Mucosa of stomach (tissue), 1 donor: Measurements from ENCODE around the gene EXOC4.

Experiments used
- H3K27me3 ChIP-seq: one replicate; pipeline ENCODE4 v1.7.0; 2013; ENCODE audit warnings: mild to moderate bottlenecking, low read length; ENCODE audit not compliant: control insufficient read depth, insufficient read depth
- H3K36me3 ChIP-seq: one replicate; pipeline ENCODE4 v1.7.0; 2013; ENCODE audit warnings: low read length; ENCODE audit not compliant: control insufficient read depth, insufficient read depth
- H3K4me1 ChIP-seq: one replicate; pipeline ENCODE4 v1.7.0; 2013; ENCODE audit warnings: mild to moderate bottlenecking, low read length; ENCODE audit not compliant: control insufficient read depth, insufficient read depth
- H3K4me3 ChIP-seq: one replicate; pipeline ENCODE4 v1.7.0; 2013; ENCODE audit warnings: low read length
- H3K9ac ChIP-seq: one replicate; pipeline ENCODE4 v1.7.0; 2013; ENCODE audit warnings: mild to moderate bottlenecking, low read length, moderate library complexity
- H3K9me3 ChIP-seq: one replicate; pipeline ENCODE4 v1.7.0; 2013; ENCODE audit warnings: mild to moderate bottlenecking, low read length, moderate library complexity; ENCODE audit not compliant: control insufficient read depth
- donor health status: Pancreatic carcinoma.

The EXOC4 gene

DNA sequence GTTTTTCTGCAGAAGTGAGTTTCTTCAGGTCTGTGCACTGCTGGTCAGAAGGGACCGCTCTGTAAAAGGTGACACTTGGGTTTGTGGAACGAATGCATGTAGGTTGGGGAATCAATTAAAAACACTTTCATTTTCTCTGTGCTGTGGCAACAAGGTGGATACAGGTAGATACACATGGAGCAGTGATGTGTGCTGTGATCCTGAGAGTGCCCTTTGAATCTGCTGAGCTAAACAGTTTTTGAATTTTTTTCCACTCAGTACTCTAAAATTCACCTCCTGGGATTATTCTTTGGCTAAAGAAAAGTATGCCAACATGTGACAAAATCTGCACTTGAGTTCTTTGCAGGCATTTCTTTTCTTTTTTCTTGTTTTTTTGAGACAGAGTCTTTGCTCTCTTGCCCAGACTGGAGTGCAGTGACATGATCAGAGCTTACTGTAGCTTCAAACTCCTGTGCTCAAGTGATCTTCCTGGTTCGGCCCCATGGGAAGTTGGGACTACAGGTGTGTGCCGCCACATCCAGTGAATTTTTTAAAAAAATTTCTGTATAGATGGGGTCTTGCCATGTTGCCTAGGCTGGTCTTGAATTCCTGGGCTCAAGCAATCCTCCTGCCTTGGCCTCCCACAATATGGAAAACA, 338.9 kb downstream of the EXOC4 start:
- Histone ChIP-seq H3K9ac (no peak overlapping the region), H3K27me3 (no peaks in the 10 kb centered on the region), H3K36me3 (no peaks in the 10 kb centered on the region), H3K4me1 (no peaks in the 10 kb centered on the region), H3K4me3 (no peak overlapping the region), H3K9me3 (no peaks in the 10 kb centered on the region)

DNA sequence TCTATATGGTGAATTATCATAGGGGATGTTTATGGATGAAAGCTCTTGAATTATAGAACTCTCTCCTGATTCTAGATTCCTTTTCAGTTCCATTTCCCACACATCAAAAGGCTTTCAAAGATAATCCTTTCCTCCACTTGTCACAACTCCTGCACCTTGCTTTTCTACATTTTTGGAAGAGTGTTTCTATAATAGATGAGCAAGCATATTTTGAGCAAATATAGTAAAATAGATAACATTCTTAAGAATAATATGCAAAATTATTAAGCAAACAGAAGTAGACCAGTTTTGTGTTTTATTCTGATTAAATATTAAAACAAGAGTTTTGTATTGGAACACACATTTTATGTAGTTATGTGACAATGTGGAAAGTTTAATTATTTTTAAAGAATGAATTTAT, 340.7 kb downstream of the EXOC4 start:
- Histone ChIP-seq H3K36me3 (no peaks in the 10 kb centered on the region), H3K9me3 (no peaks in the 10 kb centered on the region), H3K4me3 (no peak overlapping the region)

DNA sequence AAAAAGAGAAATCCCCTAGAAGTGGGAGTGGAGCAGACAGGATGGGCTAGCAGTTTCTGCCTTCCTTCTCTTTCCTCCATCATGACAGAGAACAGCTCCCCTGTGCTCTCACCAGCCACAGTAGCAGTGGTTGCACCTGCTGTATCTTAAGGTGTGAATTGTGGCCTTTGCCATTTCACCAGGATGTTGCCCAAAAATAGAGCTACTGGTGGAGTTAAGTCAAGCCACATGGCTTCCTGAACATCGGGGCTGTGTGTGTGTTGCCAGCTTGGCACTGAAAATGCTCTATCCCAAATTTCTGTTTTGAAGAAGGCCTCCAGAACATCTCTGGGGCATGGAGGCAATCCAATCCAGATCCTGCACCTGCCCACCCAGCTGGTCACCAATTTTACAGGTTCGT, 348.7 kb downstream of the EXOC4 start:
- Histone ChIP-seq H3K27me3 (no peaks in the 10 kb centered on the region), H3K4me3 (no peak overlapping the region), H3K9ac (no peak overlapping the region), H3K4me1 (no peaks in the 10 kb centered on the region), H3K9me3 (no peaks in the 10 kb centered on the region), H3K36me3 (no peaks in the 10 kb centered on the region)

More for the DNA sequence above, 340.7 kb downstream of the EXOC4 start:
- Histone ChIP-seq H3K4me1 (no peaks in the 10 kb centered on the region), H3K27me3 (no peaks in the 10 kb centered on the region), H3K9ac (no peak overlapping the region)

DNA sequence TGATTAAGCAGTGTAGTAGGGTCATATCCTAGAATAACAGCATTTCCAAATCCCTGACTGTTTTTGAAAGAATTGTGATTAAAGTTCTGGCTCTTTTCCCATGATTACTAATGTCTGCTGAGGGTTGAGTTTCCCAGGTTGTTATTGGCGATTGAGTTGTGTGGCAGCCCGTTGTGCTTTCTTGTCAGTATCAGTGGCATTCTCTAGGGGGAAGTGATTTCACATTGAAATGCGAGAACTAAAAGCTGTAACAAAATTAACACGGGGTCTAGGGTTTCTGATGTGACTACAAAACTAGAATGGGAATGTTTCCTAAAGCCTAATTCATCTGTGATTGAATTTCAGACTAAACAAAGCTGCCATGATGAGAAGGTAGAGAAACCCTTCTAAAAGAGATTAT, 349.4 kb downstream of the EXOC4 start:
- no peaks in the 10 kb centered on the region for H3K27me3 ChIP-seq

DNA sequence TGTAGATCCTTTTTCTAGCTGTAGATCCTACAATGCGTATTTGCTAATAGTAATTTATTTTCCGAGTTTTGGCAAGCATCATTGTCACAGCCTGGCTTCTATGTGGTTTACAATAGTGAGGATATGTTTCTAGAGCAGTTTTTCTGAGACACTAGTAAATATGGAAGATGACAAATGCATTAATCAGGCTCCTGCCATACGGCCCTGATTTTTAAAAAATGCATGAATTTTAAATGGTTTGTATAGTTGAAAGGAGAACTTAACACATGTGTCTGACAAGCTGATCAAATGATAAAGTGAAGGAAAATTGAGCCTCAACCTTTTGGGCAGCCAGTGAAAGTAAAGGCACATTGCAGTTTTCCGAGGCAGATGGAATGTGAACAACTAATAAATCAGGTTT, 354.1 kb downstream of the EXOC4 start:
- Histone ChIP-seq H3K9ac (no peak overlapping the region), H3K4me1 (no peaks in the 10 kb centered on the region), H3K36me3 (no peaks in the 10 kb centered on the region), H3K9me3 (no peaks in the 10 kb centered on the region), H3K4me3 (no peak overlapping the region), H3K27me3 (no peaks in the 10 kb centered on the region)

More for the DNA sequence above, 349.4 kb downstream of the EXOC4 start:
- Histone ChIP-seq H3K4me3 (no peak overlapping the region), H3K36me3 (no peaks in the 10 kb centered on the region), H3K9me3 (no peaks in the 10 kb centered on the region), H3K4me1 (no peaks in the 10 kb centered on the region), H3K9ac (no peak overlapping the region)

DNA sequence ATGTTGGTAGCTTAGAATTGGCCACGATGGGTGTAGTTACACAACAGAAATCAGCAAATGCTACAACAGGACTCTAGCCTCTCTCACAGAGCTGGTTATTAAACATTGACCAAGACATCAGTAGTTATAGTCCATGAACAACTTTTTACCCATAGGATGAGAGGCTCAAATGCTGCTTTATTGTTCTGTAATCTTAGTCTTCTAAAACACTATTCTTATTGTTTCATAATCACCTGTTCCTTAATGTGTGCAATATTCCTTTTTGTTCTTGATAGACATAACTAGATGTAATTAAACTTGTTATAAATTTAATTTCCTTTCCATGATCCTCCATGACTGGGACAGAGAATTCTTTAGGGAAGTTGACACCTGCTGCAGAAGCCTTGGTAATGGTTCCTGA, 356.9 kb downstream of the EXOC4 start:
- no peak overlapping the region for H3K9ac ChIP-seq
- H3K9me3 ChIP-seq = no peaks in the 10 kb centered on the region
- no peak overlapping the region for H3K4me3 ChIP-seq
- no peaks in the 10 kb centered on the region for H3K36me3 ChIP-seq
- H3K4me1 ChIP-seq = no peaks in the 10 kb centered on the region
- no peaks in the 10 kb centered on the region for H3K27me3 ChIP-seq

DNA sequence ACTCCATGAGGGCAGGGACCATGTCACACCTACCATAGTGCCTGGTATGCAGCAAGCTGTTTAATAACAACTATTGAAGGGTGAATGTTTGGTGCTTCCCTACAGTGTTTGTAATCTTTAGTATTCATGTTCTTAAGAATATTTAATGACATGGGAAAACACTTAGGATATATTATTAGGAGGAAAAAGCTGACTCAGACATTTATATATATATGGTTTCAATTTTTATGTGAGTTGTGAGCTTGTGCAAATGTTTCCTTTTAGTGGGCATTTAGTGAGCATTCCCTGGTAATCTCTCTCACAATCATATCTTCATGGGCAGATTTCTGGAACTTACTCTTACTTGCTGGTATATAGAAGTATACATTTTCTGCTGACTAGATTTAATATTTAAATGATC, 359.1 kb downstream of the EXOC4 start:
- no peaks in the 10 kb centered on the region for H3K9me3 ChIP-seq
- H3K9ac ChIP-seq = no peak overlapping the region
- no peak overlapping the region for H3K4me3 ChIP-seq
- no peaks in the 10 kb centered on the region for H3K4me1 ChIP-seq
- no peaks in the 10 kb centered on the region for H3K27me3 ChIP-seq
- no peaks in the 10 kb centered on the region for H3K36me3 ChIP-seq

DNA sequence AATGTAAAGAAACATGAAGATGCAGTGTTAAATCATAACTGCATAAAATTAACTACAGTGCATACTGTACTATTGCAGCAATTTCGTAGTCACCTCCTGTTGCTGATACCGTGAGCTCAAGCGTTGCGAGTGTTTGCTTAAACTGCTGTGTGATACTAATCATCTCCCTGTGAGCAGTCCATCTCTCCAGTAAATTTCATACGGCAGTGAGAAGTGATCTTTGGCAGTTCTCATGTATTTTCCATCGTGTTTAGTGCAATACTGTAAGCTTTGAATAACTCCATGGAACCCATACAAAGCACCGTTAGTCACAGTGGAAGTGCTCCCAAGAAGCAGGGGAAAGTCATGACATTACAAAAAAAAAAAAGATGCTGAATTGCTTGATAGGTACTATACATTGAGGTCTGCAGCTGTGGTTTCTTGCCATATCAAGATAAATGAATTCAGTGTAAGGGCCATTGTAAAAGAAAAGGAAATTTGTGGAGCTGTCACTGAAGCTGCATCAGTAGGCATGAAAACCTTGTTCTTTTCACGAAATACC, 360.4 kb downstream of the EXOC4 start:
- no peak overlapping the region for H3K9ac ChIP-seq
- H3K36me3 ChIP-seq = no peaks in the 10 kb centered on the region
- H3K9me3 ChIP-seq = no peaks in the 10 kb centered on the region
- no peaks in the 10 kb centered on the region for H3K4me1 ChIP-seq
- H3K27me3 ChIP-seq = no peaks in the 10 kb centered on the region
- no peak overlapping the region for H3K4me3 ChIP-seq

DNA sequence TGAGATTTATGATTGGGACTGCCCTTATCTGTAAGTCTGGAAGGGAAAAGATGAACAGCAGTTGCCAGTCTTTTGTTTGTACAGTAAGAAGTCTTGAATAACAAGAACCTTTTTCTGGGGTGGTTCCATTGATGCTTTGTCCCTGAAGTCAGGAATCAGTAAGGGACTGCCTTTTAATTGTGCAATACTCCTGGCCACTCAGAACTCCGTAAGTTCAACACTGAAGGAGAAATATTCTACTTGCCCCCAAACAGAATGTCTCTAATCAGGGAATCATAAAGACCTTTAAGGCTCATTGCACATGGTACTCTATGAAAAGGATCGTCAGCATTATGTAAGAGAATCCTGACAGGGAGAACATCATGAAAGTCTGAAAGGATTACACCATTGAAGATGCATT, 361.4 kb downstream of the EXOC4 start:
- H3K4me3 ChIP-seq = no peak overlapping the region
- H3K9me3 ChIP-seq = no peaks in the 10 kb centered on the region
- no peaks in the 10 kb centered on the region for H3K4me1 ChIP-seq

DNA sequence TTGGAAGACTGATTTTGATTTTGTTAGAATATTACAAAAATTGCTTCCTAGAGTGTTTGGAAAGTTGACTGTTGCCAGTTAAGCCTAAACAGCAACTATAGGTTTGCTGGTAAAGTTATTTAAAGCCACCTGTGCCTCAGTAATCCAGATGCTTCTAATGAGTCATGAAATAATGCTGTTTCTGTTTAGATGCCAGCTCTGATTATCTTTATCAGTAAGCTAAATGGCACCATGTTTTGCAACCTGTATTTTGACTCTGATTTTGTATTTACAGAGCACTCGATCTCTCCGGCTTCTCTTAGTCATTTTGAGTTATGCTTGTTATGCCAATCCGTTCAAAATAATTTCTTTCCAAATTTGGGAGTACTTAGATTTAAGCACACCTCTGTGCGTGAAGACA, 366.1 kb downstream of the EXOC4 start:
- no peaks in the 10 kb centered on the region for H3K36me3 ChIP-seq
- H3K27me3 ChIP-seq = no peaks in the 10 kb centered on the region
- H3K4me3 ChIP-seq = no peak overlapping the region
- H3K9me3 ChIP-seq = no peaks in the 10 kb centered on the region
- no peak overlapping the region for H3K9ac ChIP-seq
- no peaks in the 10 kb centered on the region for H3K4me1 ChIP-seq

More for the DNA sequence above, 361.4 kb downstream of the EXOC4 start:
- Histone ChIP-seq H3K9ac (no peak overlapping the region), H3K27me3 (no peaks in the 10 kb centered on the region), H3K36me3 (no peaks in the 10 kb centered on the region)

DNA sequence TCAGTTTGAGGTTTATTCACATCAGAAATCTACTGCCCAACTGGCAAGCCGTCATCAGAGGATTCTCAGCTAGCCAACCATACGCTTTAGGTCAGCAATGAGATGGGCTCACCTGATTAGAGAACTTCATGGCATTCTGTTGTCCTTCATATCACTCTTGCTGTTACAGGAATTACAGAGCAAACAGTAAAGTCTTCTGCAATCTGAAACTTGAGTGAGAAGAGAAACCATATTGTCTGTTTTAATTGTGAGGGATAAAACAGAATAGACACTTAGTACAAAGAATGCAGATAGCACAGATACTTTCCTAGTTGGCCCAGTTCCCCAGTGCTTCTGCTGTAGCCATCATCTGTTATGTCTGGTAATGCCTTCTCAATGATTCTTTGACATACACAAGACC, 366.6 kb downstream of the EXOC4 start:
- Histone ChIP-seq H3K4me3 (no peak overlapping the region), H3K36me3 (no peaks in the 10 kb centered on the region), H3K9ac (no peak overlapping the region), H3K27me3 (no peaks in the 10 kb centered on the region), H3K4me1 (no peaks in the 10 kb centered on the region), H3K9me3 (no peaks in the 10 kb centered on the region)

DNA sequence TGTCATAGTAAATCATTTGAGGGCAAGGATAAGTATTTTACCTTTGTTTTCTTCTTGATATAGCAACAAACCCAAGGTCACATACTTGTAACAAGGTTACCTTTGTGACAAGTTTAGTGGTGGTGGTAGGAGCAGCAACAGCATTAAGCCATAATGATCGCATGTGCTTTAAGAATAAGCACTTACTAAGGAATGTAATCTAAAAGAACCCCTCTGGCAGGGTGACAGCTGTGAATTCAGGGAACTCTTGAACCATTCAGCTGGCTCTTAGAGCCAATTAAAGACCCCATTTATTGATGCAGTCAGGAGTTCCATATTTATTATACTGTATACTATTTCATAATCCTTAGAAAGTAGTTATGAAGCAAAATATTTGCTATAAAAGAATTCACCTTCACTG, 370.8 kb downstream of the EXOC4 start:
- H3K27me3 ChIP-seq = no peaks in the 10 kb centered on the region
- H3K4me3 ChIP-seq = no peak overlapping the region
- H3K4me1 ChIP-seq = no peaks in the 10 kb centered on the region
- H3K9ac ChIP-seq = no peak overlapping the region
- no peaks in the 10 kb centered on the region for H3K36me3 ChIP-seq
- H3K9me3 ChIP-seq = no peaks in the 10 kb centered on the region

DNA sequence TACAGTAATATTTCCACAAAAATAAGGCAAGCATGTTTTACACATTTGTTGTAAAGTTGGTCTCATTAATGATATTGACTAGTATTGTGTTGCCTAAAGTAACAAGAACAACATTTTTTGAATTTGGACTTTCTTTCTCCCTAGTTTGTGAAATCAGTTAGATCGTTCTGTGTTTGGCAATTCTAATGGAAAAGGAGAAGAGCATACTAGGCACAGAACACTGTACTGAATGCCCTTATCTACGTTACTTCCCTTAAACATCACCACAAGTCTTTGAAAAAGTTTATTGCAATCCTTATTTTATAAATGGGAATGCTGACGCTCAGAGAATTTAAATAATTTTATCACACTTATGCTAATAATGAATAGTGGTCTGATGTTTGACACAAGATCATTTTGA, 372.2 kb downstream of the EXOC4 start:
- Histone ChIP-seq H3K9ac (no peak overlapping the region), H3K36me3 (no peaks in the 10 kb centered on the region), H3K4me3 (no peak overlapping the region)

More for the DNA sequence above, 372.2 kb downstream of the EXOC4 start:
- H3K27me3 ChIP-seq = no peaks in the 10 kb centered on the region
- no peaks in the 10 kb centered on the region for H3K4me1 ChIP-seq
- H3K9me3 ChIP-seq = no peaks in the 10 kb centered on the region
